ENCODE data around the gene TUBA8.
"Not testable (repeated sequence)": the region's sequence is repeated elsewhere in the genome, so short reads cannot be mapped to it uniquely, and the experiment has no call there.

Gene TUBA8

GRCh38 chr22:18106550-18107341, 3.9 kb upstream of the TUBA8 start:
- DNase-seq (ENCODE audit: low spot score) = peak; percentile 80

GRCh38 chr22:18108187-18108586, 2.4 kb upstream of the TUBA8 start:
- DNase-seq (ENCODE audit: low spot score) = no peak

DNA sequence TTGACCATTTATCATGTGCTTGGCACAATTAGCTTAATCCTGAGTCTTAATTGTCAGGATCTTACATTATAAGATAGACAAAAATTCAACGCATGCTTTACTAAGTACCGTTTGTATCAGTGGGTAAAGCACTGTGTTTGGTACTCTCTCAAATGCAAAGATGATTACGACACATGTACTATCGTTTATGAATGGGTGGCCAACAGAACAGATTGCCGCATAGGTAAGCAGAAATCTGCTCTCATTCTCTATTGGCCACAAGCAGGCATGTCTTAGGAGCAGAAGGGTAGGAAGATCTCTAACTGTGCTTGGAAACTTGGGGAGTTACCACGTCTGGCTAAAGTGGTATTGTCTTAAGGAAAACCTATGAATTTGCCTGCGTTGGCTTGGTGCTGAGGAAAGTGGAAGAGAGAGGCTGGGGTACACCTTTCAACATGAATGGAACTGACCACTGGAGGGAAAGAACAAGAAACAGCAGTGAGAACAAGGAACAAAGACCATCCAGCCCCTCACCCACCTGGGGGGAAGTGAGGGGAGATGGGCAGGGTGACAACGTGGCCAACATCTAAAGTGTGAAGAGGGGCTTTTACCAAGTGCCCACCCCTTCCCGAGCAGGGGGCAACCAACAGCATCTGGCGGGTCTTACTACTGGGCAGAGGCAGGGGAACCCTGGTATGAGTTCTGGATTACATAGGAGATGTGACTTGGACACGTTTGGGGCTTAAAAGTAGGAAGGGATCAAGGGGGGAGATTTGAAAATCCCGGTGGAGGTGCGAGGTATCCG, 1.0 kb upstream of the TUBA8 start:
- DNase-seq (ENCODE audit: low spot score) = no peak

DNA sequence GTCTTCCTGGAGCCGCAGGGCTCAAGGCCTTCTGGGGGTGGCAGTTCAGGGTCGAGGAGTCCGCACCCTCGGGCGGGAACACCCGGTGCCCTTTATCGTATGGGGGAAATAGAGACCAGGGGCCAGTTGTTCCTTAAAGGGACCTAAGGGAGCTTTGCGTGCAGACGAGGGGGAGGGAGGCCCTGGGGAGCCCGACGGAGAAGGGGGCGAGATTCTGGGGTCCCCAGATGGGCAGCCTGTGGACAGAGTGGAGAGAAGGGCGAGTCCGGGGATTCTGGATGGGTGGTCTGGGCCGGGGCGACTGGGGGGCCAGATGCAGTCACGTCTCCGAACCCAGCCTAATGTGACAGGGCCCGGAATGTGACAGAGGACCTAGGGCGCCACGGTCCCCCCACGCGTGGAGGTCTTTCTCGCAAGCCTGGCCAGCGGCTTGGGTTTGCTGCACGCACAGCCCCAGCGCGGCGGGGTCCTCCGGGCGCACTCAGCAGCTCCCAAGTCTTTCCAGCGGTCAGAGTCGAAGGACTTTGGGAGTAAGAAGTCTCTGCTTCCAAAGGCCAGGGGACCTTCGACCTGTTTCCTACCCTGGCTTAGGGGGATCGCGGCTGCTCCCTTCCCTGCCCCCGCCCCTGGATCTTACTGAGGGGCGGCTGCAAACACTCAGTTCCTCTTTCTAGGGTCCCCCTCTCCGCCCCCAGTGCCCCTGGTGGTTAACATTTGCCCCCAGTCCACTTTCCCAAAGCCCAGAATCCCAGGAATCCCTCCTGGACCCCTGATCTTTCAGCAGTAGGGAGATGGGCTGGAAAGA, 547 bp downstream of the TUBA8 start:
- no peak for DNase-seq (ENCODE audit: low spot score)

DNA sequence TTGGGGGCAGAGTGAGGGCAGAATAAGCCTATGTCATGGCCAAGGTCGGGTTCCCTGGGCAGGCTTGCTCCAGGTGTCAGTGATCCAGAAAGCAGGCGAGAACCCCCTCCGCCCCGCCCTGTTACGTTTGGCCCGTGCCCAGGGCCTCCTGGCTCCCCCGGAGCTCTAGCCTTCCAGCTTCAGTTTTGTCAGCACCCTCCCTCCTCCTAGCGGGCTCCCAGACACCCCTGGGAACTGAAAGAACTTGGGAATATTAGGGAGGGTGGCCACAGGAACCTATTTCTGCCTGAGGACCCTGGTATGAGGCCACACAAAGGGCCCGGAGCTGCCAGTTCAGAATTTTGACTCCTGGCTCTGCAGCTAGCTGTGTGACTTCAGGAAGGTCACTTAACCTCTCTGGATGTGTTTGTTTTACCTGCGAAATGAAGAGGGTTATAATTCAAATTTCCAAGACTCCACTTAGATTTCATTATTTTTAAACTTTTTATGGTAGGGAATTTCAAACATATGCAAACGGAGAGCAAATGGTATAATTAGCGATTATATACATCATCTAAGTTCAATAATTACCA, 1.2 kb downstream of the TUBA8 start:
- DNase-seq (ENCODE audit: low spot score) = no peak

GRCh38 chr22:18112440-18112839, 1.8 kb downstream of the TUBA8 start:
- DNase-seq (ENCODE audit: low spot score) = no peak

DNA sequence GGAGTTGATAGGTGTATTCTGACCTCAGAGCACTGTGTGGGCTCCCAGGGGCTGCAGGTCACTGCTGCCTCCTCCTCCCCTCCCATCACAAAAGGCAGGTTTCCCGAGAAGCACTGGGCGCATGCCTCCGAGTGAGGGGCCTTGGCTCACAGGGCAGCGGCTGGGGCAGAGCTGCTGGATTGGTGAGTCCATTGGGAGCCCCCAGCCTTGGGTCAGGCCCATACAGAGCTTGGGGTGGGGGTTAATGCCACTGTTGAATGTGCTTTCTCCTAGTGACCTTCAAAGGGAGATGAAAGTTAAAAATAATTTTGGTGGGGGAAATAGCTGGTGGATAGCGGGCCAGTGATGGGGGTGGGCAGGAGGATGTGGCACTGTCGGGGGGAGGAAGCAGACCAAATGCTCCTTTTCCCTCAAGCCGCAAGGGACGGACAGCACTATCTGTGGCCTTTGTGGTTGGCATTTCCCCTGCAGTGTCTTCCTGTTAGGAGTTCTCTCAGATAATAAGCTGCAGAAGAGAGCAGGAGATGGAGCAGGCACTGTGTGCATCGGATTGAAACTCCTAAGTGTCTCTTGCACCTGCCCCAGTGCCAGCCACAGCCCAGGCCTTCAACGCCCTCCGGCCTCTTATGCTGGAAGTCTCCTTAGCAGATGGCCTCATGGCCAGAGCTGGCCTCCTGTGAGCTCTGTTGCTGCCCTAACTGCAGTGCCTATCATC, 3.2 kb downstream of the TUBA8 start:
- DNase-seq (ENCODE audit: low spot score) = no peak

- no peak for DNase-seq (ENCODE audit: low spot score)
Observed at GRCh38 chr22:18114495-18114894, 3.9 kb downstream of the TUBA8 start.

GRCh38 chr22:18114976-18115652, 4.5 kb downstream of the TUBA8 start:
- no peak for DNase-seq (ENCODE audit: low spot score)

DNA sequence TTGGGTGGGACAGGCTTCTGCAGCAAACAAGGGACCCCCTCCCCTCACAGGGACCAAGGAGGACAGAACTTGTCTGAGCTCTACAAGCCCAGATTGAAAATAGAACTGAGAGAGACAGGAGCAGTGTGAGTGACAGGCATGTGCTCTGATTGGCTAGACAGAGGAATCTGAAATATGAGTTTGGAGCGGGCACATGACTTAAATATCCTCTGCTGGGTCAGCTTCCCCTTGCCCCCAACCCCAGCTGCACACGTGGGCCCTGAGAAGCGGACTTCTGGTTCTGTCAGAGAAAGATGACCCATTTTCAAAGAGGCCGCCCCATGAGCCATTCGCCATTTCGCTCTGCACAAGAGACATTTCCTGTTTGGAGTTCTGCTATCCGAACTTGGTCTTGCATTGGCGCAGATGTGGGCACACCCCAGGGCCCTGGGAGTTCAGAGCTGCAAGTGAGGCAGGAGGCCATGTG, 5.3 kb downstream of the TUBA8 start:
- no peak for DNase-seq (ENCODE audit: low spot score)

GRCh38 chr22:18116634-18117033, 6.0 kb downstream of the TUBA8 start:
- no peak for DNase-seq (ENCODE audit: low spot score)

GRCh38 chr22:18118345-18118915, 7.8 kb downstream of the TUBA8 start:
- no peak for DNase-seq (ENCODE audit: low spot score)

DNA sequence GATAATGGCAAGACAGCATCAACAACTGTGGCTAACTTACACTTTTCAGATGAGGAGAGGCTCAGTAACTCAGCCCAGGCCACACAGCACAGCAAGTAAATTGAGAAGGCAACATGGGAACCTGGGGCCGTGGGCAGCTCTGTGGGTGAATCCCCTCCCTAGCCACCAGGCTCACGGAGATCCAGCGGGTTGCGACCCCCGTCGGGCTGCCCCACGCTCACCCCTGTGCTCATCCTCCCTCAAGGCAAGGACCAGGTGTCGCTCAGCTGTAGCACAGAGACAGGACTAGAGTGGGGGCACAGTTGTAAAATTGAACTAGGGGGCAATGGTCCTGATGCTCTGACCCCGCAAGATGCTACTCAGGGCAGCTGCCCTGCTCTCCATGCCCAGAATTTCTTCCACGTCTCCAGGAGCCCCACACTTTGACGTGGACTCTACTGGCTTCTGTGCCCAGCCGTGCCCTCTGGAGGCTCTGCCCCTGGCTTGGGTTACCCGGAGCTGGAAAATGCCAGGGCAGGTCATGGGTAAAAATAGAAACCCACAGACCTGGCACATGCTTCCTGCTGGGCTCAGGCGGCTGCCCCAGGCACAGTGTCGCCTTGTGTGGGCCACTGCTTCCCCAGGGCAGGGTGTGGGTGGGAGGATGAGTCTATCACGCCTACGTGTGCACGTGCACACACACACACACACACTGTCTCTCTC, 9.0 kb downstream of the TUBA8 start:
- DNase-seq (ENCODE audit: low spot score) = no peak

DNA sequence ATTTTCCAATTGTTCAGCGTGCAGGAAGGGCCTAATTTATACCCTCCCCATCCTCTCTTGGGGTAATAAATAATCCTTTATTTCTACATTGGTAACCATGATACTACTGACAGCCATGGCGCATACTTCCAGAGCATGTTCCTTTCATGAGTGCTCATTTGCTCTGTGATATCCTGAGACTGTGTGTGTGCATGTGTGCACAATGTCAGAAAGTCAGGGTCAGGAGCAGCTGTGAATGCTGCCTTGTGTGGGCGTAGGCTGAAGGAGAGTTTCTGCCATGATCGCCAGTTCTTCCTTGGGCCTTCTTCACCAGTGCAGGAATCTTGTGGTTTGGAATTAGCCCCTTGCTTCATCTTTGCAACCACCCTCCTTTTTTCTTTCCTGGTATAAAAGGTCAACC, 10.2 kb downstream of the TUBA8 start:
- DNase-seq (ENCODE audit: low spot score) = no peak

DNA sequence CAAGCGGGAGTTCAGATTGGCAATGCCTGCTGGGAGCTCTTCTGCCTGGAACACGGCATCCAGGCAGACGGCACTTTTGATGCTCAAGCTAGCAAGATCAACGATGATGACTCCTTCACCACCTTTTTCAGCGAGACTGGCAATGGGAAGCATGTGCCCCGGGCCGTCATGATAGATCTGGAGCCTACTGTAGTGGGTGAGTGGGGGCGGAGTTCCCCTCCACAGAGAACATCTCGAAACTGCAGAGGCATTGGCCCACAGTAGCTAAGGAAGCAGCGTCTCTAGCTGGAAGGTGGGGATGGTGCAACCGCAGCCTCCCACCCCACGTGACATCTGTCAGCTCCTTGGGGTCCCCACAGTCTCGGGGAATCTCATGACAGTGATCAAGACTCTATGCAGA, 10.9 kb downstream of the TUBA8 start:
- DNase-seq (ENCODE audit: low spot score) = no peak

DNA sequence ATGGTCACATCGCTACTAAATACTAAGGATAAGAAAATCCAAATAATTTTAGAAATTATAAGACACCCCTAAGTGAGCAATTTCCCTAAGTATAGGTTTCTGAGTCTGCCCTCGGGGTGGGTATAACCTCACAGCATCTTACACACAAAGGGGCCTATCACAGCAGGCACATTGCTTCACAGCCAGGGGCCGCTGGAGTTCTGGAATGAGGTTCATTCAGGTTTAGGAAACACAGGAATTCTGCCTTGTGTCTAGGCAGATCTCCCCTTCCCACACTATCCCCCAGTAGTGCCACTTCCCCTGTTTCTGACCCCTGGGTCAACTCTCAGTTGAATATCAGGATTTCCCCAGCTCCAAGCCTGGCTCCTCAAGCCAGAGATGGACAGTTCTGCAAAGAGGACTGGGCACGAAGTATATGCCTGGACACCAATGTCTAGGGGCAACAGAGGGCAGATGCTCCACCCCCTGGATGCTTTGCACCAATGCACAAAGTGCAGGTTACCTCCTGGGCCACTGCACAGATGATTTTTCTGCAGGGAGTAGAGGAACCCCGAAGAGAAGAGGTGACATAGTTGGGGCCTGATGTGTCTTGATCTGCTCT, 11.4 kb downstream of the TUBA8 start:
- no peak for DNase-seq (ENCODE audit: low spot score)

DNA sequence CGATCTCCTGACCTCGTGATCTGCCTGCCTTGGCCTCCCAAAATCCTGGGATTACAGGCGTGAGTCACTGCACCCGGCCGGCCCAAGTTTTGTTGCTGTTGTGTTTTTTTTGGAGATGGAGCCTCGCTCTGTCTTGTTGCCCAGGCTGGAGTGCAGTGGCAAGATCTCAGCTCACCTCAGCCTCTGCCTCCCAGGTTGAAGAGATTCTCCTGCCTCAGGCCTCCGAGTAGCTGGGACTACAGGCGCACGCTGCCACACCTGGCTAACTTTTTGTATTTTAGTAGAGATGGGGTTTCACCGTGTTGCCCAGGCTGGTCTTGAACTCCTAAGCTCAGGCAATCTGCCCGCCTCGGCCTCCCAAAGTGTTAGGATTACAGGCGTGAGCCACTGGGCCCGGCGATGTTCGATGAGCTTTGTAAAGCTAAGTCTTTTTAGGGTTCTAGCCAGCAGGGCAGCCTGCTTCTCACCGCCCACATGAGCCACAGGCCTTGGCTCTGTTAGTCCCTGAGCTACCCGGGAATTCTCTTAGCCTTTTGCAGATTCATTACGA, 12.9 kb downstream of the TUBA8 start:
- DNase-seq (ENCODE audit: low spot score) = not testable (repeated sequence)

GRCh38 chr22:18126606-18127005, 16.0 kb downstream of the TUBA8 start:
- DNase-seq (ENCODE audit: low spot score) = no peak

GRCh38 chr22:18130018-18130417, 19.4 kb downstream of the TUBA8 start:
- DNase-seq (ENCODE audit: low spot score) = no peak
